ENCODE measurements around the gene PLCL2.
"Not testable (repeated sequence)": the region's sequence is repeated elsewhere in the genome, so short reads cannot be mapped to it uniquely, and the experiment has no call there.

The PLCL2 gene

GRCh38 chr3:17090280-17090983, 205.7 kb downstream of the PLCL2 start:
- Histone ChIP-seq H3K36me3 (ENCODE audit: insufficient read depth, low read length) (no peaks in the 10 kb centered on the region), H3K9ac (ENCODE audit: insufficient read length) (no peak overlapping the region), H3K27ac (no peak overlapping the region), H3K4me3 (no peak overlapping the region), H3K9me3 (ENCODE audit: low read depth, low read length) (no peaks in the 10 kb centered on the region)
- TF ChIP-seq POLR2AphosphoS5 (IDR thresholded peaks at IDR 0.05; ENCODE audit: borderline replicate concordance, low read depth, low read length) (no peak), FOXP2 (optimal IDR thresholded peaks at IDR 0.05; ENCODE audit: control extremely low read depth, extremely low read length, insufficient read depth) (no peak), EZH2 (IDR thresholded peaks at IDR 0.05) (no peak)
- no peak for DNase-seq (ENCODE audit: low read depth, low spot score)

GRCh38 chr3:17091910-17092582, 207.3 kb downstream of the PLCL2 start:
- Histone ChIP-seq H3K4me3 (no peak overlapping the region), H3K9me3 (ENCODE audit: low read depth, low read length) (no peaks in the 10 kb centered on the region), H3K36me3 (ENCODE audit: insufficient read depth, low read length) (no peaks in the 10 kb centered on the region), H3K9ac (ENCODE audit: insufficient read length) (no peak overlapping the region), H3K27ac (no peak overlapping the region)
- no peak for DNase-seq (ENCODE audit: low read depth, low spot score)
- TF ChIP-seq POLR2AphosphoS5 (IDR thresholded peaks at IDR 0.05; ENCODE audit: borderline replicate concordance, low read depth, low read length), result no peak
- TF ChIP-seq FOXP2 (optimal IDR thresholded peaks at IDR 0.05; ENCODE audit: control extremely low read depth, extremely low read length, insufficient read depth), result no peak
- TF ChIP-seq EZH2 (IDR thresholded peaks at IDR 0.05), result no peak

- H3K9ac ChIP-seq (ENCODE audit: insufficient read length), result no peak overlapping the region
- H3K27ac ChIP-seq, result no peak overlapping the region
- DNase-seq (ENCODE audit: low read depth, low spot score), result no peak
- no peaks in the 10 kb centered on the region for H3K9me3 ChIP-seq (ENCODE audit: low read depth, low read length)
- no peak for TF ChIP-seq FOXP2 (optimal IDR thresholded peaks at IDR 0.05; ENCODE audit: control extremely low read depth, extremely low read length, insufficient read depth)
- no peak for TF ChIP-seq POLR2AphosphoS5 (IDR thresholded peaks at IDR 0.05; ENCODE audit: borderline replicate concordance, low read depth, low read length)
- TF ChIP-seq EZH2 (IDR thresholded peaks at IDR 0.05), result no peak
- H3K36me3 ChIP-seq (ENCODE audit: insufficient read depth, low read length), result no peaks in the 10 kb centered on the region
- H3K4me3 ChIP-seq, result no peak overlapping the region
Observed at GRCh38 chr3:17092583-17092933, 207.8 kb downstream of the PLCL2 start.

- H3K36me3 ChIP-seq (ENCODE audit: insufficient read depth, low read length), result no peaks in the 10 kb centered on the region
- no peak overlapping the region for H3K27ac ChIP-seq
- no peaks in the 10 kb centered on the region for H3K9me3 ChIP-seq (ENCODE audit: low read depth, low read length)
- DNase-seq (ENCODE audit: low read depth, low spot score), result no peak
- H3K9ac ChIP-seq (ENCODE audit: insufficient read length), result no peak overlapping the region
- TF ChIP-seq EZH2 (IDR thresholded peaks at IDR 0.05) (no peak), FOXP2 (optimal IDR thresholded peaks at IDR 0.05; ENCODE audit: control extremely low read depth, extremely low read length, insufficient read depth) (no peak), POLR2AphosphoS5 (IDR thresholded peaks at IDR 0.05; ENCODE audit: borderline replicate concordance, low read depth, low read length) (no peak)
- H3K4me3 ChIP-seq, result no peak overlapping the region
Observed at GRCh38 chr3:17094551-17094950, 209.8 kb downstream of the PLCL2 start.

- no peak overlapping the region for H3K4me3 ChIP-seq
- TF ChIP-seq EZH2 (IDR thresholded peaks at IDR 0.05), result no peak
Observed at GRCh38 chr3:17103579-17103978, 218.8 kb downstream of the PLCL2 start.

GRCh38 chr3:17106801-17107200, 222.0 kb downstream of the PLCL2 start:
- not testable (repeated sequence) for H3K9ac ChIP-seq (ENCODE audit: insufficient read length); DNase-seq (ENCODE audit: low read depth, low spot score); H3K36me3 ChIP-seq (ENCODE audit: insufficient read depth, low read length); H3K4me3 ChIP-seq; H3K27ac ChIP-seq; H3K9me3 ChIP-seq (ENCODE audit: low read depth, low read length)

More at GRCh38 chr3:17103579-17103978, 218.8 kb downstream of the PLCL2 start:
- H3K9ac ChIP-seq (ENCODE audit: insufficient read length), result no peak overlapping the region
- no peaks in the 10 kb centered on the region for H3K36me3 ChIP-seq (ENCODE audit: insufficient read depth, low read length)
- no peak overlapping the region for H3K27ac ChIP-seq
- DNase-seq (ENCODE audit: low read depth, low spot score), result no peak
- H3K9me3 ChIP-seq (ENCODE audit: low read depth, low read length), result no peaks in the 10 kb centered on the region

GRCh38 chr3:17110660-17111396, 226.1 kb downstream of the PLCL2 start:
- no peak overlapping the region for H3K4me3 ChIP-seq
- no peaks in the 10 kb centered on the region for H3K9me3 ChIP-seq (ENCODE audit: low read depth, low read length)
- no peak overlapping the region for H3K27ac ChIP-seq
- no peaks in the 10 kb centered on the region for H3K36me3 ChIP-seq (ENCODE audit: insufficient read depth, low read length)
- no peak overlapping the region for H3K9ac ChIP-seq (ENCODE audit: insufficient read length)
- no peak for TF ChIP-seq POLR2AphosphoS5 (IDR thresholded peaks at IDR 0.05; ENCODE audit: borderline replicate concordance, low read depth, low read length)
- TF ChIP-seq EZH2 (IDR thresholded peaks at IDR 0.05), result no peak
- TF ChIP-seq FOXP2 (optimal IDR thresholded peaks at IDR 0.05; ENCODE audit: control extremely low read depth, extremely low read length, insufficient read depth), result no peak
- no peak for DNase-seq (ENCODE audit: low read depth, low spot score)

- Histone ChIP-seq H3K36me3 (ENCODE audit: insufficient read depth, low read length) (no peaks in the 10 kb centered on the region), H3K4me3 (no peak overlapping the region), H3K27ac (no peak overlapping the region), H3K9me3 (ENCODE audit: low read depth, low read length) (no peaks in the 10 kb centered on the region), H3K9ac (ENCODE audit: insufficient read length) (no peak overlapping the region)
- TF ChIP-seq POLR2AphosphoS5 (IDR thresholded peaks at IDR 0.05; ENCODE audit: borderline replicate concordance, low read depth, low read length) (no peak), FOXP2 (optimal IDR thresholded peaks at IDR 0.05; ENCODE audit: control extremely low read depth, extremely low read length, insufficient read depth) (no peak), EZH2 (IDR thresholded peaks at IDR 0.05) (no peak)
- no peak for DNase-seq (ENCODE audit: low read depth, low spot score)
Observed at GRCh38 chr3:17111586-17111985, 226.8 kb downstream of the PLCL2 start.

All from SK-N-MC (cell line).